SK-N-SH treated with all-trans-retinoic acid at 6 μM for 48 hours (cell line): ENCODE data around the gene SLC12A9.

Experiments
- ATAC-seq: fragments of 200-7000 bp; cut with Tn5 transposase; 3 replicates; pipeline ENCODE4 v1.9.1; 2020; ENCODE audit warnings: mild to moderate bottlenecking, moderate library complexity
- ARNTL ChIP-seq: fragments of 450-650 bp; formaldehyde crosslinking; IDR thresholded peaks from 2 replicates; pipeline ENCODE4 v1.5.0; 2020; ENCODE audit warnings: low read depth, mild to moderate bottlenecking, moderate library complexity, borderline replicate concordance
- CSDC2 ChIP-seq: fragments of 250-450 bp; sonication (Bioruptor Pico); IDR thresholded peaks from 2 replicates; pipeline ENCODE4 v1.5.0; 2020; ENCODE audit warnings: mild to moderate bottlenecking, moderate library complexity
- GLIS3 ChIP-seq: fragments of 250-450 bp; sonication (Bioruptor Pico); IDR thresholded peaks from 2 replicates; pipeline ENCODE4 v1.5.0; 2020; ENCODE audit warnings: mild to moderate bottlenecking, moderate library complexity
- OSR1 ChIP-seq: fragments of 250-450 bp; sonication (Bioruptor Pico); IDR thresholded peaks from 2 replicates; pipeline ENCODE4 v1.8.0; 2022; ENCODE audit warnings: moderate library complexity, mild to moderate bottlenecking, inconsistent platforms
- PPARA ChIP-seq: fragments of 250-450 bp; sonication (Bioruptor Pico); IDR thresholded peaks from 2 replicates; pipeline ENCODE4 v1.5.0; 2020; ENCODE audit warnings: mild to moderate bottlenecking, borderline replicate concordance
- RARB ChIP-seq: fragments of 250-450 bp; sonication (Bioruptor Pico); IDR thresholded peaks from 2 replicates; pipeline ENCODE4 v1.8.0; 2021; ENCODE audit warnings: mild to moderate bottlenecking, moderate library complexity
- SNAI2 ChIP-seq: fragments of 250-450 bp; sonication (Bioruptor Pico); IDR thresholded peaks from 2 replicates; pipeline ENCODE4 v1.5.0; 2020; ENCODE audit warnings: mild to moderate bottlenecking, moderate library complexity
- TCF4 ChIP-seq: fragments of 250-450 bp; sonication (Bioruptor Pico); IDR thresholded peaks from 2 replicates; pipeline ENCODE4 v1.8.0; 2021; ENCODE audit warnings: mild to moderate bottlenecking, moderate library complexity, borderline replicate concordance
- ZFP3 ChIP-seq: fragments of 250-450 bp; sonication (Bioruptor Pico); IDR thresholded peaks from 2 replicates; pipeline ENCODE4 v1.5.0; 2020; ENCODE audit warnings: mild to moderate bottlenecking, moderate library complexity
- ZFP30 ChIP-seq: fragments of 450-650 bp; formaldehyde crosslinking; IDR thresholded peaks from 2 replicates; pipeline ENCODE4 v1.5.0; 2022; ENCODE audit warnings: mild to moderate bottlenecking, moderate library complexity
- ZNF70 ChIP-seq: fragments of 450-650 bp; formaldehyde crosslinking; IDR thresholded peaks from 2 replicates; pipeline ENCODE4 v1.5.0; 2020; ENCODE audit warnings: mild to moderate bottlenecking, moderate library complexity
- ZNF8 ChIP-seq: fragments of 450-650 bp; formaldehyde crosslinking; IDR thresholded peaks from 2 replicates; pipeline ENCODE4 v1.5.0; 2020; ENCODE audit warnings: mild to moderate bottlenecking, moderate library complexity
- TF ChIP-seq, protein P1 (sequence below): fragments of 250-450 bp; sonication (Bioruptor Pico); IDR thresholded peaks from 2 replicates; pipeline ENCODE4 v1.8.0; 2021; ENCODE audit warnings: low read depth, mild to moderate bottlenecking, moderate library complexity, borderline replicate concordance
- TF ChIP-seq, protein P2 (sequence below): fragments of 250-450 bp; sonication (Bioruptor Pico); IDR thresholded peaks from 2 replicates; pipeline ENCODE4 v1.5.1; 2021; ENCODE audit warnings: mild to moderate bottlenecking, moderate library complexity
- TF ChIP-seq, protein P3 (sequence below): fragments of 250-450 bp; sonication (Bioruptor Pico); IDR thresholded peaks from 2 replicates; pipeline ENCODE4 v1.5.0; 2020; ENCODE audit warnings: mild to moderate bottlenecking, moderate library complexity
- TF ChIP-seq, protein P4 (sequence below): fragments of 250-450 bp; sonication (Bioruptor Pico); IDR thresholded peaks from 2 replicates; pipeline ENCODE4 v1.5.1; 2020; ENCODE audit warnings: low read depth, mild to moderate bottlenecking, moderate library complexity

The SLC12A9 gene

DNA sequence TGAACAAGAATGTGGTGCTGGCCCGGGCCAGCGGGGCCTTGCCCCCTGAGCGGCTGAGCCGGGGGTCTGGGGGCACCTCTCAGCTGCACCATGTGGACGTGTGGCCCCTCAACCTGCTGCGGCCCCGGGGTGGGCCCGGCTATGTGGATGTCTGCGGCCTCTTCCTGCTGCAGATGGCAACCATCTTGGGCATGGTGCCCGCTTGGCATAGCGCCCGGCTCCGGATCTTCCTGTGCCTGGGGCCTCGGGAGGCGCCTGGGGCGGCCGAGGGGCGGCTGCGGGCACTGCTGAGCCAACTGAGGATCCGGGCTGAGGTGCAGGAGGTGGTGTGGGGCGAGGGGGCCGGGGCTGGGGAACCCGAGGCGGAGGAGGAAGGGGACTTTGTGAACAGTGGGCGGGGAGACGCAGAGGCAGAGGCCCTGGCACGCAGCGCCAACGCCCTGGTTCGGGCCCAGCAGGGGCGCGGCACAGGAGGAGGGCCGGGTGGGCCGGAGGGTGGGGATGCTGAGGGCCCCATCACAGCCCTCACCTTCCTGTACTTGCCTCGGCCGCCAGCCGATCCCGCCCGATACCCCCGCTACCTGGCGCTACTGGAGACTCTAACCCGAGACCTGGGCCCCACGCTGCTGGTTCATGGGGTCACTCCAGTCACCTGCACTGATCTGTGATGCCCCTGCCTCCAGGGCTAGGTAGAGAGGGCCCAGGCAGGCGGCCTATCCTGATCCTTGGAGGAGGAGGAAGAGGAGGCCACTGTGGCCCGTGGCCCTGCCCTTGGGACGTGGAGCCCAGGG is 13.6 kb downstream of the SLC12A9 start:
- TF ChIP-seq ZNF70 = no peak
- no peak for TF ChIP-seq ARNTL (CRISPR knock-in tag)
- no peak for TF ChIP-seq SNAI2 (CRISPR knock-in tag)
- TF ChIP-seq PPARA = no peak
- TF ChIP-seq, protein P1, sequence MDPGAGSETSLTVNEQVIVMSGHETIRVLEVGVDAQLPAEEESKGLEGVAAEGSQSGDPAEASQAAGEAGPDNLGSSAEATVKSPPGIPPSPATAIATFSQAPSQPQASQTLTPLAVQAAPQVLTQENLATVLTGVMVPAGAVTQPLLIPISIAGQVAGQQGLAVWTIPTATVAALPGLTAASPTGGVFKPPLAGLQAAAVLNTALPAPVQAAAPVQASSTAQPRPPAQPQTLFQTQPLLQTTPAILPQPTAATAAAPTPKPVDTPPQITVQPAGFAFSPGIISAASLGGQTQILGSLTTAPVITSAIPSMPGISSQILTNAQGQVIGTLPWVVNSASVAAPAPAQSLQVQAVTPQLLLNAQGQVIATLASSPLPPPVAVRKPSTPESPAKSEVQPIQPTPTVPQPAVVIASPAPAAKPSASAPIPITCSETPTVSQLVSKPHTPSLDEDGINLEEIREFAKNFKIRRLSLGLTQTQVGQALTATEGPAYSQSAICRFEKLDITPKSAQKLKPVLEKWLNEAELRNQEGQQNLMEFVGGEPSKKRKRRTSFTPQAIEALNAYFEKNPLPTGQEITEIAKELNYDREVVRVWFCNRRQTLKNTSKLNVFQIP (CRISPR knock-in tag) = no peak
- no peak for TF ChIP-seq ZNF8 (CRISPR knock-in tag)
- no peak for TF ChIP-seq TCF4 (CRISPR knock-in tag)
- no peak for TF ChIP-seq OSR1 (CRISPR knock-in tag)
- TF ChIP-seq CSDC2 (CRISPR knock-in tag) = no peak
- ATAC-seq = peak; percentile 47

DNA sequence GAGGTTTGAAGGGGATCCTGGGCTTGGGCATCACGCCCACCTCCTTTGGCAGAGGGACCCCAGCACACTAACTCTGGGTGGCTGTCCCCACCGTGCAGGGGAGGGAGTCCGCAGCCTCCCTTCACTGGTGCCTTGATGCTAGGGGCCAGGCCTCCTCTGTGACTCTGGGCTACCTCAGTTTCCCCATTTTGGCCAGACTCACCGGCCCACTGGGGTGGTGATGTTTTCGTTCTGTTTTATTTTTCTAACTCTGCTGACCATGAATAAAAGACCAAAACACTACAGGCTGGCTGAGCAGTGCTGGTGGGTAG is 14.2 kb downstream of the SLC12A9 start:
- no peak for ATAC-seq
- TF ChIP-seq ZNF8 (CRISPR knock-in tag) = no peak
- TF ChIP-seq ZFP30 (CRISPR knock-in tag) = no peak
- TF ChIP-seq, protein P2, sequence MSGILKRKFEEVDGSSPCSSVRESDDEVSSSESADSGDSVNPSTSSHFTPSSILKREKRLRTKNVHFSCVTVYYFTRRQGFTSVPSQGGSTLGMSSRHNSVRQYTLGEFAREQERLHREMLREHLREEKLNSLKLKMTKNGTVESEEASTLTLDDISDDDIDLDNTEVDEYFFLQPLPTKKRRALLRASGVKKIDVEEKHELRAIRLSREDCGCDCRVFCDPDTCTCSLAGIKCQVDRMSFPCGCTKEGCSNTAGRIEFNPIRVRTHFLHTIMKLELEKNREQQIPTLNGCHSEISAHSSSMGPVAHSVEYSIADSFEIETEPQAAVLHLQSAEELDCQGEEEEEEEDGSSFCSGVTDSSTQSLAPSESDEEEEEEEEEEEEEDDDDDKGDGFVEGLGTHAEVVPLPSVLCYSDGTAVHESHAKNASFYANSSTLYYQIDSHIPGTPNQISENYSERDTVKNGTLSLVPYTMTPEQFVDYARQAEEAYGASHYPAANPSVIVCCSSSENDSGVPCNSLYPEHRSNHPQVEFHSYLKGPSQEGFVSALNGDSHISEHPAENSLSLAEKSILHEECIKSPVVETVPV (CRISPR knock-in tag) = no peak
- no peak for TF ChIP-seq RARB (CRISPR knock-in tag)
- TF ChIP-seq, protein P3, sequence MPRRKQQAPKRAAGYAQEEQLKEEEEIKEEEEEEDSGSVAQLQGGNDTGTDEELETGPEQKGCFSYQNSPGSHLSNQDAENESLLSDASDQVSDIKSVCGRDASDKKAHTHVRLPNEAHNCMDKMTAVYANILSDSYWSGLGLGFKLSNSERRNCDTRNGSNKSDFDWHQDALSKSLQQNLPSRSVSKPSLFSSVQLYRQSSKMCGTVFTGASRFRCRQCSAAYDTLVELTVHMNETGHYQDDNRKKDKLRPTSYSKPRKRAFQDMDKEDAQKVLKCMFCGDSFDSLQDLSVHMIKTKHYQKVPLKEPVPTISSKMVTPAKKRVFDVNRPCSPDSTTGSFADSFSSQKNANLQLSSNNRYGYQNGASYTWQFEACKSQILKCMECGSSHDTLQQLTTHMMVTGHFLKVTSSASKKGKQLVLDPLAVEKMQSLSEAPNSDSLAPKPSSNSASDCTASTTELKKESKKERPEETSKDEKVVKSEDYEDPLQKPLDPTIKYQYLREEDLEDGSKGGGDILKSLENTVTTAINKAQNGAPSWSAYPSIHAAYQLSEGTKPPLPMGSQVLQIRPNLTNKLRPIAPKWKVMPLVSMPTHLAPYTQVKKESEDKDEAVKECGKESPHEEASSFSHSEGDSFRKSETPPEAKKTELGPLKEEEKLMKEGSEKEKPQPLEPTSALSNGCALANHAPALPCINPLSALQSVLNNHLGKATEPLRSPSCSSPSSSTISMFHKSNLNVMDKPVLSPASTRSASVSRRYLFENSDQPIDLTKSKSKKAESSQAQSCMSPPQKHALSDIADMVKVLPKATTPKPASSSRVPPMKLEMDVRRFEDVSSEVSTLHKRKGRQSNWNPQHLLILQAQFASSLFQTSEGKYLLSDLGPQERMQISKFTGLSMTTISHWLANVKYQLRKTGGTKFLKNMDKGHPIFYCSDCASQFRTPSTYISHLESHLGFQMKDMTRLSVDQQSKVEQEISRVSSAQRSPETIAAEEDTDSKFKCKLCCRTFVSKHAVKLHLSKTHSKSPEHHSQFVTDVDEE (CRISPR knock-in tag) = no peak
- TF ChIP-seq ZNF70 = no peak
- TF ChIP-seq, protein P4, sequence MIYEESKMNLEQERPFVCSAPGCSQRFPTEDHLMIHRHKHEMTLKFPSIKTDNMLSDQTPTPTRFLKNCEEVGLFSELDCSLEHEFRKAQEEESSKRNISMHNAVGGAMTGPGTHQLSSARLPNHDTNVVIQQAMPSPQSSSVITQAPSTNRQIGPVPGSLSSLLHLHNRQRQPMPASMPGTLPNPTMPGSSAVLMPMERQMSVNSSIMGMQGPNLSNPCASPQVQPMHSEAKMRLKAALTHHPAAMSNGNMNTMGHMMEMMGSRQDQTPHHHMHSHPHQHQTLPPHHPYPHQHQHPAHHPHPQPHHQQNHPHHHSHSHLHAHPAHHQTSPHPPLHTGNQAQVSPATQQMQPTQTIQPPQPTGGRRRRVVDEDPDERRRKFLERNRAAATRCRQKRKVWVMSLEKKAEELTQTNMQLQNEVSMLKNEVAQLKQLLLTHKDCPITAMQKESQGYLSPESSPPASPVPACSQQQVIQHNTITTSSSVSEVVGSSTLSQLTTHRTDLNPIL (CRISPR knock-in tag) = no peak
- TF ChIP-seq ARNTL (CRISPR knock-in tag) = no peak
- TF ChIP-seq, protein P1 (CRISPR knock-in tag) = no peak
- no peak for TF ChIP-seq OSR1 (CRISPR knock-in tag)

DNA sequence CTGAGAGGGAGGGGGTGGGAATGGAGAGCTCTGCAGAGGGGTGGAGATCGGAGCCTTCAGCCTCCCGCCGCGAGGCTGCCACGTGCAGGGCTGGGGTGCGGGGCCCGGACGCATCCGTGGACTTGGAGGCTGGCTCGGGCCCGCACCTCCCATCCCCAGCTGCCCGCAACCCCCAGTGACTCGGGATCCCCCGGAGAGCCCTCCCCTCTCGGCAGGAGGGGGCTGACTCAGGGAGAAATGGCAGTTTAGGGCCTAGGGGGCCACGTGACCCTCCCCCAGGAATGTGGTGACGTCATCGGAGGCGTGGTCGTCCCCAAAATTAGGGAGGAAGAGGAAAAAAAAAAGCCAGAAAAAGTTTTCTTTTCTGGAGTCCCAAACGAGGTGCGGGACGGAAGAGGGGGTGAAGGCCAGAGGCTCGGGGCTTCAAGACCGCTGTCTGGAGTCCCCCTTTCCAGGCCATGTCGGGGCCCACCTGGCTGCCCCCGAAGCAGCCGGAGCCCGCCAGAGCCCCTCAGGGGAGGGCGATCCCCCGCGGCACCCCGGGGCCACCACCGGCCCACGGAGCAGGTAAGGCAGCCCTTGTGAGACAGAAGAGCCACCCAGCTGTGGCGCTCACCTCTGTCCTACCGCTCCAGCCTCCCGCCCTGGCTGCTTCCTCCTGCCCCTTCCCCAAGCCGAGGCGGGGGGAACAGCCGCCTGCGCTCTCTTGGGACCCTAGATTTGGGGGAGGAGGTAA is 14.7 kb downstream of the SLC12A9 start, which contains the start of gene TRIP6:
Gene TRIP6 (plus strand): TSS at position 348 of the 736 bp plus-strand sequence. CDS start 111 bp downstream, at position 459.
- TF ChIP-seq, protein P3 (CRISPR knock-in tag) = no peak
- TF ChIP-seq ZFP3 = no peak
- TF ChIP-seq CSDC2 (CRISPR knock-in tag) = no peak
- TF ChIP-seq TCF4 (CRISPR knock-in tag) = no peak
- no peak for TF ChIP-seq GLIS3 (CRISPR knock-in tag)

More for the DNA sequence above, 14.7 kb downstream of the SLC12A9 start, which contains the start of gene TRIP6:
- peak; percentile 50 for ATAC-seq
